ENCODE data around the gene TMOD1.

DNA sequence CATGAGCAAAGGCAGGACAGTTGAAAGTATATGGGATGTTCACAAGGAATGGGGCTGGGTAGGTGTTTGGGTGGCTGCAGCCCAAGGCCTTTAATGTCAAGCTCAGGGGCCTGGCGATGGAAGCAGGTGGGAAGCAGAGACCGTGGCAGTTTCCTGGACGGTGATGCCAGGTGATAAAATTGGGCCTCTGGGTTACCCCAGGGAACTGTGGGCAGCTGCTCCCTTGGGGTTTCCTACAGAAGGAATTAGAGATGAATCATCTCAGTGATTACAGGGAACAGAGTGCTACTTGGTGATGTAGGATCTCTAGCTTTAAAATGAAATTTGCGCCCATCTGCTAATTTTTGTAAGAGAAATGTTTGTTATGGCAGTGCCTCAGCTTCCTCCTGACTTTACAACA, 92.5 kb downstream of the TMOD1 start:
- TF ChIP-seq, protein P1, sequence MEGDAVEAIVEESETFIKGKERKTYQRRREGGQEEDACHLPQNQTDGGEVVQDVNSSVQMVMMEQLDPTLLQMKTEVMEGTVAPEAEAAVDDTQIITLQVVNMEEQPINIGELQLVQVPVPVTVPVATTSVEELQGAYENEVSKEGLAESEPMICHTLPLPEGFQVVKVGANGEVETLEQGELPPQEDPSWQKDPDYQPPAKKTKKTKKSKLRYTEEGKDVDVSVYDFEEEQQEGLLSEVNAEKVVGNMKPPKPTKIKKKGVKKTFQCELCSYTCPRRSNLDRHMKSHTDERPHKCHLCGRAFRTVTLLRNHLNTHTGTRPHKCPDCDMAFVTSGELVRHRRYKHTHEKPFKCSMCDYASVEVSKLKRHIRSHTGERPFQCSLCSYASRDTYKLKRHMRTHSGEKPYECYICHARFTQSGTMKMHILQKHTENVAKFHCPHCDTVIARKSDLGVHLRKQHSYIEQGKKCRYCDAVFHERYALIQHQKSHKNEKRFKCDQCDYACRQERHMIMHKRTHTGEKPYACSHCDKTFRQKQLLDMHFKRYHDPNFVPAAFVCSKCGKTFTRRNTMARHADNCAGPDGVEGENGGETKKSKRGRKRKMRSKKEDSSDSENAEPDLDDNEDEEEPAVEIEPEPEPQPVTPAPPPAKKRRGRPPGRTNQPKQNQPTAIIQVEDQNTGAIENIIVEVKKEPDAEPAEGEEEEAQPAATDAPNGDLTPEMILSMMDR (IDR thresholded peaks at IDR 0.05; ENCODE audit: low read depth, low read length, poor library complexity, severe bottlenecking), result no peak
- no peak for TF ChIP-seq EZH2phosphoT487 (IDR thresholded peaks at IDR 0.05; ENCODE audit: borderline replicate concordance, low read length)

Data from DOHH2 (cell line).